HUES64 (cell line): ENCODE results near the gene PYCR2.
A peak's percentile ranks its signal among the peaks of the same experiment; 100 is the strongest.
"Not testable (repeated sequence)": the region's sequence is repeated elsewhere in the genome, so short reads cannot be mapped to it uniquely, and the experiment has no call there.

ENCODE experiments used
- H3K27ac ChIP-seq: 2 replicates; pipeline ENCODE4 v1.7.0; 2013; ENCODE audit warnings: low read depth, low read length, inconsistent platforms
- H3K27me3 ChIP-seq: 2 replicates; pipeline ENCODE4 v1.6.1; 2013; ENCODE audit warnings: mild to moderate bottlenecking, low read length; ENCODE audit not compliant: insufficient read depth
- H3K36me3 ChIP-seq: 2 replicates; pipeline ENCODE4 v1.6.1; 2013; ENCODE audit warnings: mild to moderate bottlenecking, low read length; ENCODE audit not compliant: insufficient read depth
- H3K4me1 ChIP-seq: 2 replicates; pipeline ENCODE4 v1.6.1; 2013; ENCODE audit warnings: mild to moderate bottlenecking, low read length, moderate library complexity; ENCODE audit not compliant: insufficient read depth
- H3K4me3 ChIP-seq: 2 replicates; pipeline ENCODE4 v1.5.1; 2013; ENCODE audit warnings: mild to moderate bottlenecking, low read length, moderate library complexity
- H3K9ac ChIP-seq: 2 replicates; pipeline ENCODE4 v1.6.1; 2013; ENCODE audit warnings: mild to moderate bottlenecking, low read depth, low read length
- H3K9me3 ChIP-seq: 2 replicates; pipeline ENCODE4 v1.6.1; 2013; ENCODE audit warnings: low read depth, low read length; ENCODE audit not compliant: insufficient read depth
- WGBS: fragments of 150-250, 120-280 bp; methylation state at CpG from one replicate; pipeline ENCODE4 v1.1.7; 2013; ENCODE audit warnings: missing lambda C conversion rate; 5-methylcytosine and 5-hydroxymethylcytosine counted together

PYCR2 gene

GRCh38 chr1:225888289-225888897, 35.7 kb downstream of the PYCR2 start:
- Histone ChIP-seq H3K27ac (no peak overlapping the region; the same call in 1 of the 2 replicates), H3K27me3 (peaks cover 40% of the 10 kb centered on the region), H3K4me3 (peak overlapping the region; percentile 47), H3K9me3 (no peaks in the 10 kb centered on the region), H3K4me1 (peaks cover 24% of the 10 kb centered on the region), H3K36me3 (0 out of 2 replicates have a peak, but pooled peaks cover 5% of the 10 kb centered on the region), H3K9ac (peak overlapping the region; percentile 75)
- WGBS = 41% methylated on average over 18 of the region's 18 CpGs

GRCh38 chr1:225887554-225888288, 36.3 kb downstream of the PYCR2 start:
- H3K4me1 ChIP-seq = peaks cover 24% of the 10 kb centered on the region

GRCh38 chr1:225887030-225887314, 37.1 kb downstream of the PYCR2 start:
- no peak overlapping the region for H3K9ac ChIP-seq
- peaks cover 24% of the 10 kb centered on the region for H3K4me1 ChIP-seq
- H3K36me3 ChIP-seq = 0 out of 2 replicates have a peak, but pooled peaks cover 5% of the 10 kb centered on the region
- no peak overlapping the region for H3K27ac ChIP-seq
- H3K4me3 ChIP-seq = peak overlapping the region; percentile 47
- H3K27me3 ChIP-seq = peaks cover 53% of the 10 kb centered on the region
- WGBS = 94% methylated on average over 6 of the region's 7 CpGs
- no peaks in the 10 kb centered on the region for H3K9me3 ChIP-seq

More at GRCh38 chr1:225887554-225888288, 36.3 kb downstream of the PYCR2 start:
- peak overlapping the region; percentile 75 for H3K9ac ChIP-seq
- H3K27ac ChIP-seq, H3K9me3 ChIP-seq, H3K36me3 ChIP-seq: not testable (repeated sequence)
- H3K4me3 ChIP-seq = peak overlapping the region; percentile 47
- WGBS = 8% methylated on average over 28 of the region's 56 CpGs
- peaks cover 47% of the 10 kb centered on the region for H3K27me3 ChIP-seq

GRCh38 chr1:225886159-225887029, 37.7 kb downstream of the PYCR2 start:
- H3K9ac ChIP-seq = no peak overlapping the region
- H3K9me3 ChIP-seq = no peaks in the 10 kb centered on the region
- WGBS = 90% methylated on average over 19 of the region's 19 CpGs
- no peak overlapping the region; the same call in 1 of the 2 replicates for H3K4me3 ChIP-seq
- peaks cover 26% of the 10 kb centered on the region for H3K4me1 ChIP-seq
- H3K27ac ChIP-seq = no peak overlapping the region
- peaks cover 58% of the 10 kb centered on the region for H3K27me3 ChIP-seq
- H3K36me3 ChIP-seq = 0 out of 2 replicates have a peak, but pooled peaks cover 5% of the 10 kb centered on the region

GRCh38 chr1:225885336-225885735, 38.7 kb downstream of the PYCR2 start:
- H3K9ac ChIP-seq = no peak overlapping the region
- H3K27ac ChIP-seq = no peak overlapping the region
- WGBS = 94% methylated on average over 6 of the region's 6 CpGs
- H3K36me3 ChIP-seq = 0 out of 2 replicates have a peak, but pooled peaks cover 5% of the 10 kb centered on the region
- no peaks in the 10 kb centered on the region for H3K9me3 ChIP-seq
- peaks cover 26% of the 10 kb centered on the region for H3K4me1 ChIP-seq
- H3K27me3 ChIP-seq = peaks cover 62% of the 10 kb centered on the region
- no peak overlapping the region for H3K4me3 ChIP-seq

- Histone ChIP-seq H3K9ac (no peak overlapping the region), H3K27me3 (peaks cover 53% of the 10 kb centered on the region), H3K36me3 (0 out of 2 replicates have a peak, but pooled peaks cover 5% of the 10 kb centered on the region), H3K4me3 (peak overlapping the region; percentile 90; the same call in 1 of the 2 replicates), H3K27ac (no peak overlapping the region), H3K9me3 (no peaks in the 10 kb centered on the region), H3K4me1 (peaks cover 16% of the 10 kb centered on the region)
- 77% methylated on average over 9 of the region's 11 CpGs for WGBS
These were observed 40.3 kb downstream of the PYCR2 start for GRCh38 chr1:225883616-225884265.

- 8% methylated on average over 63 of the region's 63 CpGs for WGBS
- Histone ChIP-seq H3K27ac (peak overlapping the region; percentile 76), H3K4me1 (peaks cover 16% of the 10 kb centered on the region)
These were observed 41.1 kb downstream of the PYCR2 start for GRCh38 chr1:225882694-225883615.

GRCh38 chr1:225881959-225882693, 41.9 kb downstream of the PYCR2 start, which contains the start of gene TMEM63A:
TSS of gene TMEM63A (minus strand) at chr1:225882380. CDS start at chr1:225877580, 4,800 bp downstream.
- peaks cover 16% of the 10 kb centered on the region for H3K4me1 ChIP-seq
- under 1% methylated on average over 64 of the region's 64 CpGs for WGBS
- peak within 1 kb of the TSS; percentile 88 for H3K9ac ChIP-seq
- H3K4me3 ChIP-seq = peak within 1 kb of the TSS; percentile 90
- peaks cover 8% of the 10 kb centered on the region for H3K36me3 ChIP-seq
- peak within 1 kb of the TSS; percentile 76 for H3K27ac ChIP-seq
- H3K9me3 ChIP-seq = no peaks in the 10 kb centered on the region
- H3K27me3 ChIP-seq = peaks cover 39% of the 10 kb centered on the region

More at GRCh38 chr1:225882694-225883615, 41.1 kb downstream of the PYCR2 start:
- Histone ChIP-seq H3K9me3 (no peaks in the 10 kb centered on the region), H3K9ac (peak overlapping the region; percentile 88), H3K4me3 (peak overlapping the region; percentile 90), H3K27me3 (peaks cover 45% of the 10 kb centered on the region), H3K36me3 (0 out of 2 replicates have a peak, but pooled peaks cover 5% of the 10 kb centered on the region)

GRCh38 chr1:225881081-225881958, 42.7 kb downstream of the PYCR2 start:
- Histone ChIP-seq H3K4me1 (peaks cover 16% of the 10 kb centered on the region), H3K36me3 (peaks cover 10% of the 10 kb centered on the region), H3K4me3 (peak overlapping the region; percentile 90), H3K27ac (peak overlapping the region; percentile 76), H3K9ac (peak overlapping the region; percentile 88), H3K9me3 (no peaks in the 10 kb centered on the region), H3K27me3 (peaks cover 32% of the 10 kb centered on the region)
- 3% methylated on average over 25 of the region's 25 CpGs for WGBS
